Right ventricle myocardium superior (tissue), 1 donor: Measurements from ENCODE around the gene FARS2. TPM values are rescaled to one million over a fixed set of nuclear protein-coding genes. Genes with fewer than 3 reads are reported as not detected.
A peak's percentile ranks its signal among the peaks of the same experiment; 100 is the strongest.
"Not testable (repeated sequence)": the region's sequence is repeated elsewhere in the genome, so short reads cannot be mapped to it uniquely, and the experiment has no call there.

Experiments
- ATAC-seq: fragments of 200-7000 bp; cut with Tn5 transposase; one replicate; pipeline ENCODE4 v1.9.1; 2020; ENCODE audit warnings: mild to moderate bottlenecking; ENCODE audit not compliant: poor library complexity
- DNase-seq: peaks from one replicate; pipeline ENCODE4 v3.0.0-alpha.2; 2020
- intact Hi-C: fragments of 100-400 bp; cut with DNase I; formaldehyde crosslinking; loops from one replicate; pipeline ENCODE4 v1.11.2; 2022
- total RNA-seq: library from RNA; stranded (reverse); fragmentation: NEBNext Ultra II Directional; extraction: Animal tissue kit (Norgen Biotek cat#: 25700); gene quantifications from one replicate; pipeline ENCODE4 v1.2.1, GENCODE V29; 2021
- donor health status: DM: no; HTN: yes; CAD: no; lungs with severe emphysema.

The FARS2 gene
- total RNA-seq, 1 donor from 2014 or later = 20.8 TPM

DNA sequence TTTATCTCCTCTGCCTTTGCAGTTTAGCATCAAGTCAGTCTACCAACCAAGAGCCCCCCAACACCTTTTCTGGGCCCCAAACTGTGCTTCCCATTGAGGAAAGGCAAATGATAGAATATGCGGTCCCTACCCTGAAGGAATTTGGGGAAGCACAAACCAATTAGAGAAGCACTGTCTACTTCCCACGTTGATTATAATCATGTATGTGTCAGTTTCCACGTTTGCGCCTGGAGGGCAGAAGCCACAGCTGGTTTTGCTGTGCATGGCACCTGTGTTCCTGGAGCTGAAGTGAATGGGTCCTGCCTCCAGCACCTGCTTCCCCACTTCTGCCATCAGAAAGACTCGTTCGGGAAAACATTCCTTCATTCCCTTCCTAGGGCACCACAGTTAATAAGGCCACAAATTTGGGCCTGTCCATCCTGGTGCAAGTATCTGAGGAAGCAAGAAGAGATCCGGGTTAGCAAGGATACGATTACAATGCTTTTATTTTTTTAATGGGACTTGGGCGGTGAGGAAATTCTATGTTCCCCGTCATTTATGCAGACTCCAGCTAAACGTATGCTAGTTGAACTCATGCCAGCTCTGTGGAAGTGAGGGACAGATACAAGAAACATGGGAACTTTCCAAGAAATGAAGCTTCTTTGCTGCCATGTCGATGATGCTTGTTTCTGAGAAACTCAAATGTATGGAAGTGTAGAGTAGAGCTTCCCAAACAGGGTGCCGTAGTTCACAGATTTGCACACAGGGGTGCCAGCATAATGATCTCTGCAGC is 411.9 kb downstream of the FARS2 start:
- ATAC-seq (peak; percentile 16), DNase-seq (no peak)
- intact Hi-C loops = no loop called here

DNA sequence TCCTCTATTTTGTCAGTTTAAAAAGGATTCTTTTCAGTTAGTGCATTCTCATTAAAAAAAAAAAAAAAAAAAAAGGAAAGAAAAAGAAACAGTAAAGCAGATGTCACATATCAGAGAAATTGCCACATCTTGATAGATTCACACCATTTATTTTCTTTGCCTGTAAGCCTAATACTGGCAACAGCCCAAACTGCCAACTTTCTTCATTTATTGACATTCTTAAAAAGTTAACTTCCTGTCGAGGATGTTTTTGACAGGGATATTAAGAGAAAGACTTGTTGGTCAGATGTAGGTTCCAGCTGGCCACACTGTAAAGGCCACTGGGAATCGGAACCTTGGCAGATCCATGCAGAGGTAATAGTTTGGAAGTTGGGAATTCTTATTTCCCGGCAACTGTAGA is 412.8 kb downstream of the FARS2 start:
- intact Hi-C loops = no loop called here
- no peak for ATAC-seq

DNA sequence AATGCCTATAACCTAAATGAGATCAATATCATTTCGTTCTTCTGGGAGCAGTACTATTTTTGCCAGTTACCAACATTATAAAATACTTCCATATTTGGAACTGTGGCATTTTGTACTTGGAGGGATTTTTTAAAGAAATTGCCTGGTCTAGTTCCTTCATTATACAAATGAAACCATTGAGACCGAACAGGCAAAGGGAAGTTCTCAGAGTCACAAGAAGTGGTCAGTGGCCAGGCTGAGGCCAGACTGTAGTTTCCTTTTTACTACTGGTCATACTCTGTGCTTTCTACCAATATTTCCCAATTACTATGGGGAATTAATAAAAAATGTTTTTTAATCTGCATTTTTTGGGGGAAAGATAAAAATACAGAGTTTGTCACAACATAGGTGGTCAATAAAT is 413.4 kb downstream of the FARS2 start:
- no peak for ATAC-seq

More for the DNA sequence above, 412.8 kb downstream of the FARS2 start:
- no peak for DNase-seq

DNA sequence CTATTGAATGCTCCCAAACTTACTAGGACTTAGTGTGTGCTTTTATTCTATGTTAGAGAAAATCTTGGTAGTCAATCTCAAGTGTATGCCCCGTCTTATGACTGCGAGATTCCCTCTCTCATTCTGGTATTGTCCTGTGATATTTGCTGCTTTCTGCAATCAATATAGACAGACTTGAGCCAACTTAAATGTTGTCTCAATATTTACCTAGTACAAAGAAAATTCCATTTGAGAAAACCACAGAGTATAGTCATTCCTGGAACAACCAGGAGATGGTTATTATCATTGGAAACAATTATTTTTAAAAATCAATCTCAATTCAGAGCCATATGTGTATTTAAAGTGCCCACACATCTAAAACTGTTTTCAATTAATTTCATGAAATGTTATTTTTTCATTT is 415.4 kb downstream of the FARS2 start:
- intact Hi-C loops = no loop called here
- DNase-seq (no peak), ATAC-seq (no peak)

More for the DNA sequence above, 413.4 kb downstream of the FARS2 start:
- no peak for DNase-seq
- intact Hi-C loops = no loop called here

DNA sequence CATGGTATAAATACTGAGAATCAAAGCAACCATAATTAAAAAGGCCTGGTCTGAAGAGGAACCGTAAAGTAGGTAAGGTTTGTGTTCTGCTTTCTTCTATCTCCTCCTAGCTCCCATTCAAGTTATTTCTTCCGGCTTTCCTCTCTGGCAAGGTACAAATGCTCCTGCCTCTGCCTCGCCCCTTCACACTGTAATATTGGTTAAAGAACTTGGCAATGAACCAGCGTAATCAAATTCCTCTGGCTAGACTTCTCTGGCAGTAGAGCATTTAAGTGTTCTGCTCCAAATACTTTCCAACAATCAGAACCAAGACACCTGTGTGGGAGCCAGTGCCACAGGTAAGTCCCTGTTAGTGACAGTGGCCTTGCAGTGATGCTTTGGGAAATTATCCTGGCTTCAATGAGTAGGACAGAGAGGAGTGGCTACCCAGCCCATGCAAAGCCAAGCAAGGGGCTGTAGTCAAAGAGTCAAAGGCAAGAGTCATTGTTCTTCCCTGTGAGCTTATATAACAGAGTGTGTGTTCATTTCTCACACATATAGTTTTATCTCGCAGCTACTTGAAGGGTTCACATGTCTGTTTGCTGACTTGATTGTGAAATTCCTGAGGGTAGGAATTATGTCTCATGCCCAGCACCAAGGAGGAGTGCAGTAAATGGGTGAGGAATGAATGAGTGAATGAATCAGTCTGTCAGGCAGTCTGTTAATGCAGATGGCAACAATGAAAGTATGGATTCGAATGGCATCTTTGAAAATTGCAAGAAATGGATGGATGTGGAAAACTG is 416.1 kb downstream of the FARS2 start:
- intact Hi-C loops = no loop called here
- DNase-seq (no peak), ATAC-seq (no peak)

DNA sequence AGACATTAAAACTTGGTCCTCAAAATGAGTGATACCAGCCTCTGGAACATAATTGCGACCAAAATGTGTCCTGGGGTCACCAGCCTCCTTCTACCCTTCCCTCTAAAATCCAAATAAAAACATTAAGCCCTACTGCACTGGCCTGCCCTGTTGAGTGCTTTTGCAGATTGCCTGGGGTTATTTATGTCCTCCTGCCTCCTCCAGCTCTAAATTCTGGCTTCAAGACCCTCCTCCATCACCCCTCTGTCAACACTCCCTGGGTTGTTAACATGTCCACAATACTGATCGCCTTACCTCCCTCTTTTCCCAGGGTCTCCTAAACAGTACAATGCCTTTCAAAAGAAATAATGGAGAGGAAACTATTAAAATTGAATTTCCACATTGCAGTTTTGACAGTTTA is 418.0 kb downstream of the FARS2 start:
- ATAC-seq (no peak), DNase-seq (no peak)
- intact Hi-C loops = no loop called here

DNA sequence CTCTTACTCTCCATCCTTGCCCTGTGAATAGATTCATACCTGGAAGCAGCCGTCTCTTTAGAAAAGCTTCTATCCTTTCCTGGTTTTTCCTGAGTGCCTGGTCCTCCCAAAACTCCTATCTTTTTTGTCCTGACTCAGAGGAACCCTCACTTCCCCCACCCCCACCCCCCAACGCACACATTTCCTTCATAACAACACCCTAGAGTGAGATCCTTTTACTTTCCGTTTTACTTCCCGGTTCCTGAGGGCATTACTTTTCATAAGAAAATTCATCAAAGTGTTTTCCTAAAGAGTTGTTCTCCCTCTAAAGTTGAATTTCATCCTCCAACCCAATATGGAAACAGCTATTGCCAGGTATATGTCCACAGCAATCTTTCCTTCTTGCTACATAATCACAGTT is 418.4 kb downstream of the FARS2 start:
- DNase-seq = no peak
- intact Hi-C loops = no loop called here
- ATAC-seq = no peak

DNA sequence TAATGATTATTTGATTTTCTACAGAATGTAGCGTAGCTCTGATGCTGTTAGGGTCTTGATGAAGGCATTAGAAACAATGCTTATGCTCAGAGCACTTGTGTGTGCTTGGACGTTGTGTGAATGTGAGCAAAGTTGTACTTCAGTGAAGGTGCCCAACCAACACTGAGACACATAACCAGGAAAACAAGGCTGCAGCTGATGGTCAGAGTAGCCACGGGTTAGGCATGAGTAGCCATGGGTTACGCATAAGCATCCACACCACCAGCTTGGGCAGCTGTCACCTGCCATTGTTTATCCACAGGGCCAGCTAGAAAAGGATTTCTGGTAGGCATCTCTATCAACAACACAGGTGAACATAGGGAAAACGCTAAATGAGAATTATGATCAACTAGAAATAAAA is 418.8 kb downstream of the FARS2 start:
- DNase-seq = no peak
- intact Hi-C loops = no loop called here
- ATAC-seq = no peak

DNA sequence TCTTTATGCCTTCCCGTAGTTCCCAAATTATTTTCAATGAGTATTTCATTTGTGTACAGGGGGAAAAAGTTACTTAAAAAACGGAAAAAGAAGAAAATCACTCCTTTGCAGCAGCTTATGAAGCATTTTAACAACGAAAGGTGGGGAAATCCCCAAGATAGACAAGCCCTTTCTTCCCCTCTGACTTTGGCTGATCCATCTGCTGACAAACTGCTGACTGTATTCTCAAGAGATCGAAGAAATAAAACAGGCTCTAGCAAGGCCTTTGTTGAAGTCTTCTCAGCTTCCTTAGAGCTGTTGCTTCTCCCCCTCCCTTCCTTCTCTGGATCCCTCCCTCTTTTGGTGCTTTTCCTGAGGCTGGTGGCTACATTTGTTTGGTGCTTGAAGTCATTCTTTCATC is 420.2 kb downstream of the FARS2 start:
- no peak for ATAC-seq
- intact Hi-C loops = no loop called here

DNA sequence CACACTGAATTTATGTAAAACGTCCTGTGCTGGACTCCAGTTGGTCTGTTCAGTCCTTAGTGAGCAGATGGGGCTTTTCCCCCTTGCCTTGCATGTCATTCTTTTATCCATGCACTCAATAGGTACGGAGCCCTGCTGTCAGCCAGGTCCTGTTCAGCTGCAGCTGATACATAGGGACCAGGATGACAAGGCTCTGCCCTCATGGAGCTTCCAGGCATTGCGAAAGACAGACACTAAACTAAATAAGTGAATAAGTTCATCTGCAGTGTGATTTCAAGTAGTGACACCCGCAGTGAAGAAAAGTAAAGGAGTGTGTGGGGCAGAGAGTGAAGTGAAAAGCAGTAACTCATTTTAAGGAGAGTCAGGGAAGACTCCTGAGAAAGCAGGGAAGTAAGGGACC is 421.2 kb downstream of the FARS2 start:
- no peak for DNase-seq
- ATAC-seq = no peak
- intact Hi-C loops = no loop called here

More for the DNA sequence above, 420.2 kb downstream of the FARS2 start:
- no peak for DNase-seq

DNA sequence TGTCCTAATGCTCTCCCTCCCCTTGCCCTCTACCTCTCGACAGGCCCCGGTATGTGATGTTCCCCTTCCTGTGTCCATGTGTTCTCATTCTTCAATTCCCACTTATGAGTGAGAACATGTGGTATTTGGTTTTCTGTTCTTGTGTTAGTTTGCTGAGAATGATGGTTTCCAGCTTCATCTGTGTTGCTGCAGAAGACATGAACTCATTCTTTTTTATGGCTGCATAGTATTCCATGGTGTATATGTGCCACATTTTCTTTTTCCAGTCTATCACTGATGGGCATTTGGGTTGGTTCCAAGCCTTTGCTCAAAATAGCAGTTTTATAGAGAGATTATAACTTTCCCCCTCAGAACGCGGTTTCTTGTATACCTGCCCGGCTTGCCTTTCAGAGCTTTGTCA is 422.4 kb downstream of the FARS2 start:
- intact Hi-C loops, DNase-seq, ATAC-seq: not testable (repeated sequence)

DNA sequence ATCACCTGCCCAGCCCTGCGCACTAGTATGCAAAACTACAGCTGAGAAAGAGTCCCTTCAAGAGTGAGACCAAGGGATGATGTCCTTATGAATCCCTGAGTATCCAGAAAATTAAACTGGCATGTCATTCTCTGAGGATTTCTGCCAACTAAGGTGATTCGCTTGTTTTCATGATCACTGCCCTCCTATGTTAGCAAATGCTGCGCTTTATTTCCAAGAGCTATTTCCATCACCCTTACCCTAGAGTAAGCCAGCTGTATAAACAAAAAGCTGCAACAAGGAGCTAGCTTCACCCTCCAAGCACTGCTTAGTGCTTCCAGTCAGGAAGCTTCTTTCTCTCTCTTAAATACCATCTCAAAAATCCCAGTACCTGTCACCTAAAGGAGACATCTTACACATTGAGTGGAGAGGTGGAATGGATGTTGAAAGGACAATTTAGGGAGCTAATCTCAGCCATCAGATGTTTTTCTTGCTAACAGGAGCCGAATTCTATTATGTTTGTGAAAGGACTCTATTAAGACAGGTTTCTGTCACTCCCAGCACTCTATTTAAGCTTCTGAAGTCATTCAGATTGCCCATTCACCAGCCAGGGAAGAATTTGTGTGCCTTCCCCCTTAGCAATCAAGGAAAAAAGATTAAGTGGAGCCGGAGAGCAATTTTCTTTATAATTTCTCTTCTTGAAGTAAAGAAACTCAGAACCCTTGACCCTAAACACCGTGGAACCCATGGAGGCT is 423.2 kb downstream of the FARS2 start:
- ATAC-seq (no peak), DNase-seq (no peak)
- intact Hi-C loops = no loop called here

DNA sequence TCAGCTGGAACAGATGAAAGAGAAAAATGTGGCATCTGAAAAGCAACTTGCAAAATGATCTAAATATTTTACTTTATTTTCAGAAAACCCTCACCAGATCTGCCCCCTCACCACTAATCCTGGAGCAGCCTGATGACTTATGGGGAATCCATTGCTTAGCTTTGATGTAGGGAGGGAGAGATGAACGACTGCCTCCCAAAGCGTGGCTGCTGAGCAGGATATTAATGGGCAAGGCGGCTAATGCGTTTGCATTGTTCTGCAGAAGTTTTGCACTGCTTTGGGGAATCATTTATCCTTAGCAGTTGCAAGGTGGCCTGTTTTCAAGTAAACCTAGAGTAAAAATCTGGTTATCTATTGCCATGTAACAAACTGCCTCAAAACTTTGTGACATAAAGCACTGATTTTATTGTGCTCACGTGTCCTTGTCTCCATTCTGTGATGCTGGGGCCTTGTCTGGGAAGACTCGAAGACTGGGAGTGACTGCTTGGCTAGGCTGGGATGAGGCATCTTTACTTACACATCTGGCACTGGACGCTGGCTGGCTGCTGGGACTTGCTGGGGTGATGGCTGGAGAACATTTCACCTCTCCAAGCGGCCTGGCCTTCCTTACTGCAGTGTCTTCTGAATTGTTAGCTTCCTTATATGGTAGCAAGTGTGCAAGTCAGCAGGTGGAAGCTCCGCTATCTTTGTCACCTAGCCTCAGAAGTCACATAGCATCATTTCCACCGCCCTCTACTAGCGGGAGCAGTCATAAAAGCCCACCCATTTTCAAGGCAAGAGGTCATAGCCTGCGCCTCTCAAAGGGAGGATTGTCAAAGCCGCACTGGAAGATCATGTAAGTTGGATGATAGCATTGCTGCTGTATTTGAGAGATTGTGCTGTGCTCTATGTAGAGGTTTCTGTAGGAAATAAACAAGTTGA is 432.2 kb downstream of the FARS2 start:
- intact Hi-C loops = no loop called here
- DNase-seq = no peak
- no peak for ATAC-seq

DNA sequence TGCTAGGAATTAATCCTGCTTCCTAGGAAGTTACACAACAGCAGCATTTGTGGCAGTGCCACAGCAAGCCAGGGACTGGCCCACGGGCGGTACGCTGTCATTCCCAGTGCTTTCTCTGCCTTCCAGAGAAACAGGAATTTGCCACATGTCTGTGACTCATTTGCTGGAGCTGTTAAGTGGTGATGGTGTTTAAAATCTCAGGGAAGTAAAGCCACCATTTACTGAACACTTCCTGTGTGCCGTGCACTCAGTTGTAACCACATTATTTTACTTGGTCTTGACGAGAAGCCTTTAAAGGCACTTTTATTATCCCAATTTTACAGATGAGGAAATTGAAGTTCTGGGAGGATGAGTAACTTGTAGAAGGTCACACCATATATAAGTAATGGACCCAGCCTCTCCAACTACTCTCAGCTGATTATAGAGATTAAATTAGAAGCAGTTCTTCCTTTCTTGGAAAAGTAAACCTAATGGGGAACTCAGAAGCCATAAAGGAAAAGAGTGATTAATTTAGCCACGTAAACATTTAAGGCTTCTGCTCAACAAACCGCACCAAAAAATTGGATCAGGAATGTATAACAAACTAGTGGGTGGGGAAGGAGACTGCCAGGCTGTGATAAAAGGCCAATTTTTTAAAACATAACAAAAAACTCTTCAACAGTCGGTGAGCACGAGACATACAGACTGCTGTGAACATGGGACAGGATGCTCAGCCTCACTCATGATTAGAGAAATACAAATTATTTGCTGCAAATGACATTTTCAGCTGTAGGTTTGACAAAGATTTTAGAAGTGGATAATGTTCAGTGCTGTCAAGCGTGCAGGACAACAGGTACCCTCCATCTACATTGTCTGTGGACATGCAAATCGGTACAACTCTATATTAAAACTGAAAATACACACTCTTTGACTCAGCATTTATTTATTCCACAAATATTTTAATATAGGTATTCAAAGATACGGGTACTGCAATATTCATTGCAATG is 434.2 kb downstream of the FARS2 start:
- intact Hi-C loops = no loop called here
- ATAC-seq (no peak), DNase-seq (no peak)

DNA sequence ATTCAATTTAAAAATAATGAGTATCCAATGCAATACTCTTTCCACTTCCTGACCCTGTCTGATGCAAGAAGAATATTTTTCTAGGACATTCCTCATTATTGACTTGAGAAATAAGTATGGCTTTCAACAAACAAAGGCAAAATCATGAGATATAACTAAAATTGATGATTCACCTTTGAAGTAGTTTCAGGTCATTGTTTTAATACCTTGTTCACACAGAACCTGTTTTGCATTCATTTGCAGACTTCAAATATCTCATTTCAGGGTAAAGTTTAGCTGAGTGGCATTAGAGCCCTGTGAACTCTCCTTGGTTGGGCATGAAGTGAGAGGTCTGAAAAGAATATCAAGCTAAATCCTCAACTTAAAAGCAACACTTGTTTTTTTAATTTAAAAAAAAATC is 436.2 kb downstream of the FARS2 start:
- intact Hi-C loops = no loop called here
- no peak for ATAC-seq
- DNase-seq = no peak

DNA sequence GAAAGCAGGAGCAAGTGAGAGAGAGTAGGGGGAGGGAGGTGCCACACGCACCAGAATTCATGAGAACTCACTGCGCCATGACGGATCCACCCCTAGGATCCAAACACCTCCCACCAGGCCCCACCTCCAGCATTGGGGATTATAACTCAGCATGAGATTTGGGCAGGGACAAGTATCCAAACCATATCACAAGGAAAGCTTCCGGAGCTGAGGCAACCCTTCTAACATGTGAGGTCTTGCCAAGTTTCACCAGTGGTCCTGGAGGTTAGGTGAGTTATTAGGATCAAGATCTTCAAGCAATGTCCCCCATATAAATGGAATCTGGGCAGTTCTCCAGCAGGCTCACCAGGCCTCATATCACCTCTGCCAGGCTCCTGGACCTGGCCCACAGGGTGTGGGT is 437.0 kb downstream of the FARS2 start:
- DNase-seq (no peak), ATAC-seq (no peak)
- intact Hi-C loops = no loop called here

DNA sequence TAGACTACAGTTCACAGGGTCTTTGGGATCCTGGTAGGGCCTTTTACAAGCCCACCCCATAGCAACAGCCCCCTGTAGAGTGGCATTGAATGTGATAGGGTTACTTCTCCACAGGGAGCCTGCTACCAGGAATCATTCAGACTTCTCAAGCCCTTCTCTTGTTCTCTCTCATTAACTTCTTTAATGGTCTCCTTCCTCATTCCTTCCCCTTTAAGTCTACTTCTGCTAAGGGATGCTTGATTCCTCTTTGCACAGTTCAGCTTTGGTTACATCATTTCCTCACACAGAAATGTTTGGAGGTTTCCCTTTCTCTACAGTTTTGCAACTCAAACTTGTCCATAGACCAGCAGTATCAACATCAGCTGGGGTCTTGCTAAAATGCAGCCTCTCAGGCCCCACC is 437.8 kb downstream of the FARS2 start:
- intact Hi-C loops, DNase-seq: not testable (repeated sequence)
- peak; percentile 54 for ATAC-seq
